Endothelial cell of umbilical vein (primary cell): ENCODE measurements around the gene SLC38A9. TPM values are rescaled to one million over a fixed set of nuclear protein-coding genes. Genes with fewer than 3 reads are reported as not detected.

ENCODE experiments used
- BruUV-seq: library from RNA; stranded (reverse); fragments of 400-500 nt; replicated peaks from 2 replicates; lab custom pipeline; 2021; lab: Mats Ljungman, UMichigan
- CTCF ChIA-PET: fragments of 300-600, 350-600 bp; sonication (Branson Sonifier 250); formaldehyde crosslinking; loops from one replicate; lab custom pipeline; 2021; ENCODE audit warnings: antibody characterized with exemption, inconsistent platforms; lab: Charles Lee
- POLR2A ChIA-PET: fragments of 300-600, 350-600 bp; sonication (Branson Sonifier 250); formaldehyde crosslinking; loops from one replicate; lab custom pipeline; 2021; ENCODE audit warnings: antibody characterized with exemption, inconsistent platforms; lab: Charles Lee
- DNase-seq: peaks from one replicate; pipeline ENCODE4 v3.0.0-alpha.2; 2011; ENCODE audit warnings: low read depth, low spot score
- FAIRE-seq: peaks from 2 replicates; lab custom pipeline; 2011; peaks lifted over from hg19 to GRCh38; lab: Jason Lieb, UNC
- H2AFZ ChIP-seq: 2 replicates; pipeline ENCODE4 v1.6.0; 2012; ENCODE audit warnings: low read depth, low read length, control low read depth, inconsistent platforms
- H3K27ac ChIP-seq: 2 replicates; pipeline ENCODE4 v1.5.1; 2011; ENCODE audit warnings: low read depth, mild to moderate bottlenecking, control low read depth, low read length, moderate library complexity; ENCODE audit not compliant: insufficient read depth
- H3K27me3 ChIP-seq, 2 experiments: 2 replicates each; pipeline versions ENCODE4 v1.6.0 to v1.6.1; 2011; ENCODE audit warnings: low read length in 2 of 2, mixed read lengths in 1 of 2; ENCODE audit not compliant: control insufficient read depth in 2 of 2, insufficient read depth in 2 of 2
- H3K36me3 ChIP-seq, 2 experiments: 2 replicates in 1 of 2; 3 replicates in 1 of 2; pipeline ENCODE4 v1.5.1; 2011; ENCODE audit warnings: low read length in 2 of 2, mild to moderate bottlenecking in 1 of 2, moderate library complexity in 1 of 2; ENCODE audit not compliant: control insufficient read depth in 2 of 2, insufficient read depth in 2 of 2; ENCODE audit errors: extremely low read depth in 1 of 2
- H3K4me1 ChIP-seq: 3 replicates; pipeline ENCODE4 v1.5.1; 2011; ENCODE audit warnings: mild to moderate bottlenecking, low read length; ENCODE audit not compliant: control insufficient read depth, insufficient read depth; ENCODE audit errors: extremely low read depth
- H3K4me2 ChIP-seq: 2 replicates; pipeline ENCODE4 v1.6.1; 2011; ENCODE audit warnings: low read length, control low read depth, mixed read lengths; ENCODE audit not compliant: insufficient read depth
- H3K4me3 ChIP-seq, 3 experiments: fragments of 200-600 bp in 1 of 3; sonication (generic), shearing (Covaris generic) in 1 of 3; replicated peaks in 1 of 3; 2 replicates each; pipeline ENCODE4 v1.5.1; 2011 to 2016; ENCODE audit warnings: control low read depth in 3 of 3, low read length in 3 of 3, mild to moderate bottlenecking in 2 of 3, inconsistent platforms in 1 of 3, low read depth in 1 of 3, moderate library complexity in 1 of 3; ENCODE audit not compliant: insufficient read depth in 1 of 3
- H3K79me2 ChIP-seq: 2 replicates; pipeline ENCODE4 v1.6.0; 2012; ENCODE audit warnings: low read length, inconsistent platforms; ENCODE audit not compliant: control insufficient read depth, insufficient read depth
- H3K9ac ChIP-seq: replicated peaks from 2 replicates; pipeline ENCODE3; 2011; ENCODE audit warnings: low read length, control low read depth; ENCODE audit not compliant: insufficient read depth; ENCODE audit errors: extremely low read depth
- H3K9me1 ChIP-seq: replicated peaks from 3 replicates; pipeline ENCODE4 v1.6.0; 2011; ENCODE audit warnings: mild to moderate bottlenecking, low read length; ENCODE audit not compliant: control insufficient read depth, insufficient read depth; ENCODE audit errors: extremely low read depth
- H3K9me3 ChIP-seq: replicated peaks from 2 replicates; pipeline ENCODE4 v1.5.1; 2012; ENCODE audit warnings: low read length, inconsistent platforms; ENCODE audit not compliant: control insufficient read depth, insufficient read depth
- H4K20me1 ChIP-seq: replicated peaks from 2 replicates; pipeline ENCODE3; 2011; ENCODE audit warnings: mild to moderate bottlenecking, low read length; ENCODE audit not compliant: control insufficient read depth, insufficient read depth; ENCODE audit errors: extremely low read depth
- EZH2 ChIP-seq: IDR thresholded peaks from 2 replicates; pipeline ENCODE4 v1.6.1; 2012; ENCODE audit warnings: borderline replicate concordance, low read depth, mild to moderate bottlenecking, moderate library complexity, low read length, inconsistent platforms; ENCODE audit not compliant: severe bottlenecking
- FOS ChIP-seq: IDR thresholded peaks from 2 replicates; pipeline ENCODE4 v1.6.1; 2011; ENCODE audit warnings: mild to moderate bottlenecking, low read length, moderate library complexity, borderline replicate concordance; ENCODE audit not compliant: insufficient read depth
- GATA2 ChIP-seq: IDR thresholded peaks from 2 replicates; pipeline ENCODE4 v1.7.0; 2011; ENCODE audit warnings: low read depth, mild to moderate bottlenecking, moderate library complexity, mixed read lengths, low read length; ENCODE audit not compliant: insufficient read length, insufficient read depth
- JUN ChIP-seq: IDR thresholded peaks from 2 replicates; pipeline ENCODE4 v1.6.1; 2011; ENCODE audit warnings: borderline replicate concordance, low read depth; ENCODE audit not compliant: insufficient read length, insufficient read depth
- MAX ChIP-seq: IDR thresholded peaks from 2 replicates; pipeline ENCODE4 v1.6.1; 2011; ENCODE audit not compliant: insufficient read depth, insufficient read length
- MYC ChIP-seq: IDR thresholded peaks from one replicate; pipeline ENCODE4 v1.6.1; 2011; ENCODE audit warnings: mild to moderate bottlenecking, low read depth, low read length
- POLR2A ChIP-seq: IDR thresholded peaks from 2 replicates; pipeline ENCODE4 v1.6.1; 2012; ENCODE audit warnings: low read depth, mild to moderate bottlenecking, control low read depth, low read length
- POLR2AphosphoS5 ChIP-seq: IDR thresholded peaks from 2 replicates; pipeline ENCODE4 v1.6.1; 2012; ENCODE audit warnings: low read depth, mild to moderate bottlenecking, control low read depth, low read length, moderate library complexity; ENCODE audit not compliant: insufficient read depth
- dilution Hi-C: fragments of 300-500 bp; cut with MboI; formaldehyde crosslinking; loops from one replicate; pipeline ENCODE4 v1.15.0; 2019; ENCODE audit warnings: low sequenced_read_pairs; ENCODE audit not compliant: extremely low pct_ligation_motif_present
- intact Hi-C: fragments of 100-400 bp; cut with micrococcal nuclease; formaldehyde crosslinking; loops from one replicate; pipeline ENCODE4 v1.10.0; 2022
- polyA plus RNA-seq, 4 experiments: library from polyadenylated mRNA; depleted of rRNA in 3 of 4; stranded (reverse) in 3 of 4; unstranded in 1 of 4; fragments of >200 nt; gene quantifications; 2 replicates each; pipeline versions ENCODE4 v1.2.1 to v1.2.3, GENCODE V29; 2011 to 2012; ENCODE audit warnings: missing spikeins in 1 of 4
- total RNA-seq: library from RNA; stranded (reverse); gene quantifications from 2 replicates; pipeline ENCODE4 v1.2.3, GENCODE V29; 2021
- TF ChIP-seq, protein P1 (sequence below), 2 donors: IDR thresholded peaks; 1 replicate in 1 of 2; 2 replicates in 1 of 2; pipeline ENCODE4 v1.5.1; 2011; ENCODE audit warnings: low read length in 2 of 2, mild to moderate bottlenecking in 2 of 2, moderate library complexity in 2 of 2, control low read depth in 1 of 2, inconsistent platforms in 1 of 2, low read depth in 1 of 2; ENCODE audit not compliant: insufficient read depth in 1 of 2; ENCODE audit errors: extremely low read depth in 1 of 2

SLC38A9 gene
- total and polyA plus RNA-seq, 2 donors (not counting 3 experiments of a cell fraction or from before 2014, with no cell fraction given): 14.1 to 24.9 TPM

DNA sequence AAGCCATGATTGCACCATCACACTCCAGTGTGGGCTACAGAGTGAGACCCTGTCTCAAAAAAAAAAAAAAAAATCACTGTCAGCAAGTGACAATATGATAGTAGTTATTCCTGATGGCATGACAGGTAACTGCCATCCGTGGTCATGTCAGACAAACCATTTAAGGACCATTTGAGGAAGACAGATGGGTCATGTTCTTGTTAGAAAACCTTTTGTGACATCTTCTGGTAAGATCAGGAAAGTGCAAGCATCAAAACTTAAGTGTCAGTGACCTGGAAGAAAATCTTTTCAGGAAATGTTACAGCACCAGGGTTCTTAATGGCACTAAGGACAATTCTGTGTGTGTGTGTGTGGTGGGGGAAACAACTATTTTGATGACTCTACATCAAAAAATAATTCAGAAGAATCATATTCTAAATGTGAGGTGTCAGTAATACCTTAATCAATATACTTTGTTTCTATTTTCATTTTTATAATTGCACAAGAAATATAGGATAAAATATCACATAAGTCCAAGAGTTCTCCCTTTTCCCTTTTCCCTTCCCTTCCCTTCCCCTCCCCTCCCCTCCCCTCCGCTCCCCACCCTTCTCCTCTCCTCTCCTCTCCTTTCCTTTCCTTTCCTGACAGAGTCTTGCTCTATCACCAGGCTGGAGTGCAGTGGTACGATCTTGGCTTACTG is 17.8 kb downstream of the SLC38A9 start:
- no peak overlapping the region for H3K4me2 ChIP-seq
- no peaks in the 10 kb centered on the region for H3K9me1 ChIP-seq
- no peak overlapping the region for H3K27ac ChIP-seq
- no peaks in the 10 kb centered on the region for H3K79me2 ChIP-seq
- no peaks in the 10 kb centered on the region for H3K4me1 ChIP-seq
- POLR2A ChIA-PET: no interaction called here
- peak; percentile 15 for DNase-seq
- no peak overlapping the region for H2AFZ ChIP-seq
- CTCF ChIA-PET: interaction anchor here (0.5 kb wide), 1 partner anchor 369 kb away, joined by 3 read pairs; no protein-coding TSS in a partner anchor
- no peaks in the 10 kb centered on the region for H3K36me3 ChIP-seq
- intact Hi-C loops: loop anchor here (1.0 to 5.0 kb wide), 4 partner anchors 467 to 521 kb away; partner anchors contain the start of genes CDC20B and MCIDAS
- H3K9ac ChIP-seq: no peak overlapping the region
- no peaks in the 10 kb centered on the region for H3K9me3 ChIP-seq
- no TSS peak for BruUV-seq
- H3K27me3 ChIP-seq: no peaks in the 10 kb centered on the region
- TF ChIP-seq, protein P1, sequence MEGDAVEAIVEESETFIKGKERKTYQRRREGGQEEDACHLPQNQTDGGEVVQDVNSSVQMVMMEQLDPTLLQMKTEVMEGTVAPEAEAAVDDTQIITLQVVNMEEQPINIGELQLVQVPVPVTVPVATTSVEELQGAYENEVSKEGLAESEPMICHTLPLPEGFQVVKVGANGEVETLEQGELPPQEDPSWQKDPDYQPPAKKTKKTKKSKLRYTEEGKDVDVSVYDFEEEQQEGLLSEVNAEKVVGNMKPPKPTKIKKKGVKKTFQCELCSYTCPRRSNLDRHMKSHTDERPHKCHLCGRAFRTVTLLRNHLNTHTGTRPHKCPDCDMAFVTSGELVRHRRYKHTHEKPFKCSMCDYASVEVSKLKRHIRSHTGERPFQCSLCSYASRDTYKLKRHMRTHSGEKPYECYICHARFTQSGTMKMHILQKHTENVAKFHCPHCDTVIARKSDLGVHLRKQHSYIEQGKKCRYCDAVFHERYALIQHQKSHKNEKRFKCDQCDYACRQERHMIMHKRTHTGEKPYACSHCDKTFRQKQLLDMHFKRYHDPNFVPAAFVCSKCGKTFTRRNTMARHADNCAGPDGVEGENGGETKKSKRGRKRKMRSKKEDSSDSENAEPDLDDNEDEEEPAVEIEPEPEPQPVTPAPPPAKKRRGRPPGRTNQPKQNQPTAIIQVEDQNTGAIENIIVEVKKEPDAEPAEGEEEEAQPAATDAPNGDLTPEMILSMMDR (IDR thresholded peaks at IDR 0.05; ENCODE audit: extremely low read depth in 1 of 2, insufficient read depth in 1 of 2, low read depth in 1 of 2, low read length in 2 of 2): peak in 1 of 2 donors; percentile 20
- TF ChIP-seq GATA2: no peak
- no peak overlapping the region for H3K4me3 ChIP-seq
- H4K20me1 ChIP-seq: no peaks in the 10 kb centered on the region
- FAIRE-seq: no peak
- dilution Hi-C loops: no loop called here

DNA sequence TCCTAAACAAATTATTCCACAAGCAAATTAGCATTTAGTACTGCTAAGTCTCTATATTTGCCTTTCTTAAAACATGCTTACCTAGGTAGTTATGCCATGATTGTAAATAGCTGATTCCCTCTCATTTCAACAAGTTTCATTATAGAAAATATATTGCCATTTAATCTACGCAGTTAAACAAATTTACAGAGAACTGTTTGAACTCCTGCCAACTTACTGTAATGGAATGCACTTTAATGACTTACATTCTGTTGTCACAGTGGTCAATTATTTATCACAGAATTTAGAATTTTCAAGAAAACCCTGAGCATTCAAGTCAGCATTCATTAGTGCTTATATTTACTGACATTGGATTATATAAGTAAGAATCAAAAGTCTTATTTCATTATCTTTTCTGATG is 19.6 kb downstream of the SLC38A9 start:
- dilution Hi-C loops (no loop called here), intact Hi-C loops (loop anchor here (1.0 to 5.0 kb wide), 5 partner anchors 348 to 510 kb away; partner anchors contain the start of gene MCIDAS)
- BruUV-seq: no TSS peak
- H3K9me3 ChIP-seq: no peaks in the 10 kb centered on the region
- no peaks in the 10 kb centered on the region for H3K4me1 ChIP-seq
- DNase-seq (no peak), FAIRE-seq (no peak)
- H4K20me1 ChIP-seq: no peaks in the 10 kb centered on the region
- no peaks in the 10 kb centered on the region for H3K36me3 ChIP-seq
- TF ChIP-seq, protein P1 (IDR thresholded peaks at IDR 0.05; ENCODE audit: extremely low read depth in 1 of 2, insufficient read depth in 1 of 2, low read depth in 1 of 2, low read length in 2 of 2): no peak
- TF ChIP-seq FOS (no peak), MAX (no peak), POLR2A (no peak), MYC (no peak), GATA2 (no peak), EZH2 (no peak), JUN (no peak), POLR2AphosphoS5 (no peak)
- H3K9ac ChIP-seq: no peak overlapping the region
- POLR2A ChIA-PET: no interaction called here
- no peaks in the 10 kb centered on the region for H3K79me2 ChIP-seq
- H3K27me3 ChIP-seq: no peaks in the 10 kb centered on the region
- CTCF ChIA-PET: interaction anchor here (0.6 to 3.3 kb wide), 74 partner anchors 8 to 1146 kb away, joined by 3 to 96 read pairs (median 4); partner anchors contain the start of genes CDC20B, DHX29, IL31RA and MTREX
- H3K9me1 ChIP-seq: no peaks in the 10 kb centered on the region
- no peak overlapping the region for H3K27ac ChIP-seq
- H3K4me3 ChIP-seq: no peak overlapping the region
- H3K4me2 ChIP-seq: no peak overlapping the region
- no peak overlapping the region for H2AFZ ChIP-seq
